ENCODE measurements around the gene LCE7A.

Gene LCE7A

DNA sequence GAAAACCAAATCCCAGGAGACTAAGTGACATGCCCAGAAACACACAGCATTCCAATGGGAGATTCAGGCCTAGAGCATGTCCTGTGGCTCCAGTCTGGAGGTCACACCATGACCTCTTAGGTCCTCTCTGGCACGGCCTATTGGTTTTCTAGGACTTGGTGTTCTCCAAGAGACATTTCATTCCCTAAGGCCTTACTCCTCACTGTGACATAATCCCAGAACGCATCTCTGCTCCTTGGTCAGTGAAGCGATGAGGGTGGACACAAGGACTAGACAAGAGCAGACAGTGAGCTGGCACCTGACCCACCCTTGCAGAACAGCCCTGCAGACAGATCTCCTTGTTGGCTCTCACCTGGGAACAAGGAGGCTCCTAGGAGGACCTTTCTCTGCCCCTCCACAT is 49.4 kb downstream of the LCE7A start:
- TF ChIP-seq, protein P1, sequence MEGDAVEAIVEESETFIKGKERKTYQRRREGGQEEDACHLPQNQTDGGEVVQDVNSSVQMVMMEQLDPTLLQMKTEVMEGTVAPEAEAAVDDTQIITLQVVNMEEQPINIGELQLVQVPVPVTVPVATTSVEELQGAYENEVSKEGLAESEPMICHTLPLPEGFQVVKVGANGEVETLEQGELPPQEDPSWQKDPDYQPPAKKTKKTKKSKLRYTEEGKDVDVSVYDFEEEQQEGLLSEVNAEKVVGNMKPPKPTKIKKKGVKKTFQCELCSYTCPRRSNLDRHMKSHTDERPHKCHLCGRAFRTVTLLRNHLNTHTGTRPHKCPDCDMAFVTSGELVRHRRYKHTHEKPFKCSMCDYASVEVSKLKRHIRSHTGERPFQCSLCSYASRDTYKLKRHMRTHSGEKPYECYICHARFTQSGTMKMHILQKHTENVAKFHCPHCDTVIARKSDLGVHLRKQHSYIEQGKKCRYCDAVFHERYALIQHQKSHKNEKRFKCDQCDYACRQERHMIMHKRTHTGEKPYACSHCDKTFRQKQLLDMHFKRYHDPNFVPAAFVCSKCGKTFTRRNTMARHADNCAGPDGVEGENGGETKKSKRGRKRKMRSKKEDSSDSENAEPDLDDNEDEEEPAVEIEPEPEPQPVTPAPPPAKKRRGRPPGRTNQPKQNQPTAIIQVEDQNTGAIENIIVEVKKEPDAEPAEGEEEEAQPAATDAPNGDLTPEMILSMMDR (IDR thresholded peaks at IDR 0.05; ENCODE audit: low read length) = no peak
- no peak for TF ChIP-seq EZH2 (IDR thresholded peaks at IDR 0.05; ENCODE audit: borderline replicate concordance, low read length)
- no peaks in the 10 kb centered on the region for H4K20me1 ChIP-seq (ENCODE audit: insufficient read depth, low read length)
- no peak overlapping the region for H3K9ac ChIP-seq (ENCODE audit: low read length)
- no peaks in the 10 kb centered on the region for H3K36me3 ChIP-seq (ENCODE audit: insufficient read depth, low read length)
- H3K9me2 ChIP-seq (ENCODE audit: low read depth, low read length) = no peaks in the 10 kb centered on the region
- no peaks in the 10 kb centered on the region for H3F3A ChIP-seq (ENCODE audit: insufficient read depth, low read length)
- no peak overlapping the region for H2AFZ ChIP-seq (ENCODE audit: low read length)
- no peak overlapping the region for H3K4me3 ChIP-seq (ENCODE audit: low read depth, low read length, poor library complexity, severe bottlenecking)
- H3K27me3 ChIP-seq (ENCODE audit: insufficient read depth, low read length) = no peaks in the 10 kb centered on the region
- H3K4me2 ChIP-seq (ENCODE audit: low read length) = no peak overlapping the region
- no peaks in the 10 kb centered on the region for H3K4me1 ChIP-seq (ENCODE audit: insufficient read depth, low read length, severe bottlenecking)
- no peaks in the 10 kb centered on the region for H3K79me2 ChIP-seq (ENCODE audit: insufficient read depth, low read length)
- no peaks in the 10 kb centered on the region for H3K9me3 ChIP-seq (ENCODE audit: low read length)
- no peak overlapping the region for H3K27ac ChIP-seq (ENCODE audit: low read depth, low read length, poor library complexity, severe bottlenecking)

All from OCI-LY1 (cell line).